ENCODE data around the gene RFX2.

- TF ChIP-seq, protein P1, sequence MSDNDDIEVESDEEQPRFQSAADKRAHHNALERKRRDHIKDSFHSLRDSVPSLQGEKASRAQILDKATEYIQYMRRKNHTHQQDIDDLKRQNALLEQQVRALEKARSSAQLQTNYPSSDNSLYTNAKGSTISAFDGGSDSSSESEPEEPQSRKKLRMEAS (CRISPR knock-in tag; IDR thresholded peaks at IDR 0.05): no peak
- TF ChIP-seq, protein P2, sequence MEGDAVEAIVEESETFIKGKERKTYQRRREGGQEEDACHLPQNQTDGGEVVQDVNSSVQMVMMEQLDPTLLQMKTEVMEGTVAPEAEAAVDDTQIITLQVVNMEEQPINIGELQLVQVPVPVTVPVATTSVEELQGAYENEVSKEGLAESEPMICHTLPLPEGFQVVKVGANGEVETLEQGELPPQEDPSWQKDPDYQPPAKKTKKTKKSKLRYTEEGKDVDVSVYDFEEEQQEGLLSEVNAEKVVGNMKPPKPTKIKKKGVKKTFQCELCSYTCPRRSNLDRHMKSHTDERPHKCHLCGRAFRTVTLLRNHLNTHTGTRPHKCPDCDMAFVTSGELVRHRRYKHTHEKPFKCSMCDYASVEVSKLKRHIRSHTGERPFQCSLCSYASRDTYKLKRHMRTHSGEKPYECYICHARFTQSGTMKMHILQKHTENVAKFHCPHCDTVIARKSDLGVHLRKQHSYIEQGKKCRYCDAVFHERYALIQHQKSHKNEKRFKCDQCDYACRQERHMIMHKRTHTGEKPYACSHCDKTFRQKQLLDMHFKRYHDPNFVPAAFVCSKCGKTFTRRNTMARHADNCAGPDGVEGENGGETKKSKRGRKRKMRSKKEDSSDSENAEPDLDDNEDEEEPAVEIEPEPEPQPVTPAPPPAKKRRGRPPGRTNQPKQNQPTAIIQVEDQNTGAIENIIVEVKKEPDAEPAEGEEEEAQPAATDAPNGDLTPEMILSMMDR (IDR thresholded peaks at IDR 0.05): no peak
Observed at GRCh38 chr19:6063576-6064335, 46.5 kb downstream of the RFX2 start.

Measured in WTC11 (cell line).